Smooth muscle cell (in vitro differentiated cells): Measurements from ENCODE around the gene YPEL5. TPM values are rescaled to one million over a fixed set of nuclear protein-coding genes. Genes with fewer than 3 reads are reported as not detected.

Experiments
- DNase-seq: peaks from one replicate; lab custom pipeline; 2025; ENCODE audit not compliant: unreplicated experiment; lab: John Stamatoyannopoulos, UW
- H2AFZ ChIP-seq: fragments of 200-600 bp; sonication (generic); 2 replicates; pipeline ENCODE4 v1.6.0; 2016; ENCODE audit warnings: antibody characterized with exemption, low read depth, mild to moderate bottlenecking
- H3F3A ChIP-seq: fragments of 200-600 bp; sonication (generic); 2 replicates; pipeline ENCODE4 v1.6.0; 2017; ENCODE audit warnings: antibody characterized with exemption, low read depth
- H3K27ac ChIP-seq: fragments of 200-600 bp; sonication (generic); 2 replicates; pipeline ENCODE4 v1.5.1; 2016; ENCODE audit warnings: low read depth, mild to moderate bottlenecking
- H3K27me3 ChIP-seq: fragments of 200-600 bp; sonication (generic); 2 replicates; pipeline ENCODE4 v1.6.1; 2016; ENCODE audit warnings: low read depth, mild to moderate bottlenecking
- H3K36me3 ChIP-seq: fragments of 200-600 bp; sonication (generic); 2 replicates; pipeline ENCODE4 v1.5.1; 2016; ENCODE audit warnings: low read depth
- H3K4me1 ChIP-seq: fragments of 200-600 bp; sonication (generic); 2 replicates; pipeline ENCODE4 v1.5.1; 2016; ENCODE audit warnings: low read depth
- H3K4me2 ChIP-seq: fragments of 200-600 bp; sonication (generic); 2 replicates; pipeline ENCODE4 v1.6.0; 2016; ENCODE audit warnings: mild to moderate bottlenecking
- H3K4me3 ChIP-seq: fragments of 200-600 bp; sonication (generic); 2 replicates; pipeline ENCODE4 v1.5.1; 2016; ENCODE audit warnings: mild to moderate bottlenecking
- H3K79me2 ChIP-seq: fragments of 200-600 bp; sonication (generic); 2 replicates; pipeline ENCODE4 v1.6.0; 2016; ENCODE audit warnings: low read depth, mild to moderate bottlenecking
- H3K9ac ChIP-seq: fragments of 200-600 bp; sonication (generic); 2 replicates; pipeline ENCODE4 v1.6.0; 2016; ENCODE audit warnings: low read depth
- H3K9me3 ChIP-seq: fragments of 200-600 bp; sonication (generic); replicated peaks from 2 replicates; pipeline ENCODE4 v1.5.1; 2016; ENCODE audit warnings: low read depth
- H4K20me1 ChIP-seq: fragments of 200-600 bp; sonication (generic); 2 replicates; pipeline ENCODE4 v1.6.0; 2016; ENCODE audit warnings: low read depth
- WGBS: methylation state at CpG from one replicate; pipeline ENCODE4 v1.1.7; 2016; ENCODE audit warnings: low lambda C conversion rate; 5-methylcytosine and 5-hydroxymethylcytosine counted together
- polyA plus RNA-seq: library from polyadenylated mRNA; unstranded; fragments of >200 nt; fragmentation: Nextera tagmentation; extraction: Ambion mirVana; gene quantifications from 2 replicates; pipeline ENCODE4 v1.2.1, GENCODE V29; 2016
- total RNA-seq: library from RNA; depleted of rRNA; stranded (reverse); fragments of >200 nt; gene quantifications from 2 replicates; pipeline ENCODE4 v1.2.3, GENCODE V29; 2014
- TF ChIP-seq, protein P1 (sequence below): fragments of 200-600 bp; sonication (generic); IDR thresholded peaks from 2 replicates; pipeline ENCODE4 v1.5.1; 2017; ENCODE audit warnings: borderline replicate concordance, mild to moderate bottlenecking, antibody characterized with exemption; ENCODE audit not compliant: insufficient read depth, poor library complexity, severe bottlenecking

Gene YPEL5
- total and polyA plus RNA-seq, 2 experiments from 2014 or later: 95.7 to 155 TPM

DNA sequence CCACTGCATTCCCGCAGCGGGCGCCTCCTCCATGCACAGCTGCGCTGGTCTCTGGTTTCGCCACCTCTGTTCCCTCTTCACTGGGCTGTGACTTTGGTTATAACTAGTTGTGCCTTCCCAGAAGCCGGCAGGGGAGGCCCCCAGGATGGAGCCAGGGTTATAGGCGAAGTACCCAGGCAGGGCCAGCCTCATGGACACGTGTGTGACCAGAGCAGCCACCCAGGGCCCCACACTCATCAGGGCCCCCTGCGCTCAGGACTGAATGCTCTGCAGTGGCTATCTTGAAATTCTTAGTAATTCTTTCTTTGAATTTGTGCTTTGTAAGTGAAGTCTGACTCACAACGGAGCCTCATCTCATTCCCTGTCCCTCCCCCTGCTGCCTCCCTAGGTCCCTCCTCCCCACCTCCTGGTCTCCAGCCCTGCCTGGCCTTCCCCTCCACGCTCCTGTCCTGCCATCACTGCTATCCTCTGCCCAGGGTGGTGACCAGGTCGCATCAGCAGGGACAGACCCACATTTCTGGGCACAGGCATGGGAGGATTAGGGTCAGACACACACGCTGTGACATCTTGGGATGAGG, 46.4 kb downstream of the YPEL5 start:
- 62% methylated on average over 13 of the region's 13 CpGs for WGBS
- no peaks in the 10 kb centered on the region for H3K27me3 ChIP-seq
- TF ChIP-seq, protein P1, sequence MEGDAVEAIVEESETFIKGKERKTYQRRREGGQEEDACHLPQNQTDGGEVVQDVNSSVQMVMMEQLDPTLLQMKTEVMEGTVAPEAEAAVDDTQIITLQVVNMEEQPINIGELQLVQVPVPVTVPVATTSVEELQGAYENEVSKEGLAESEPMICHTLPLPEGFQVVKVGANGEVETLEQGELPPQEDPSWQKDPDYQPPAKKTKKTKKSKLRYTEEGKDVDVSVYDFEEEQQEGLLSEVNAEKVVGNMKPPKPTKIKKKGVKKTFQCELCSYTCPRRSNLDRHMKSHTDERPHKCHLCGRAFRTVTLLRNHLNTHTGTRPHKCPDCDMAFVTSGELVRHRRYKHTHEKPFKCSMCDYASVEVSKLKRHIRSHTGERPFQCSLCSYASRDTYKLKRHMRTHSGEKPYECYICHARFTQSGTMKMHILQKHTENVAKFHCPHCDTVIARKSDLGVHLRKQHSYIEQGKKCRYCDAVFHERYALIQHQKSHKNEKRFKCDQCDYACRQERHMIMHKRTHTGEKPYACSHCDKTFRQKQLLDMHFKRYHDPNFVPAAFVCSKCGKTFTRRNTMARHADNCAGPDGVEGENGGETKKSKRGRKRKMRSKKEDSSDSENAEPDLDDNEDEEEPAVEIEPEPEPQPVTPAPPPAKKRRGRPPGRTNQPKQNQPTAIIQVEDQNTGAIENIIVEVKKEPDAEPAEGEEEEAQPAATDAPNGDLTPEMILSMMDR: no peak
- no peaks in the 10 kb centered on the region for H3K79me2 ChIP-seq
- no peaks in the 10 kb centered on the region for H3K4me1 ChIP-seq
- peak overlapping the region; percentile 57 for H2AFZ ChIP-seq
- no peaks in the 10 kb centered on the region for H4K20me1 ChIP-seq
- no peak for DNase-seq
- no peaks in the 10 kb centered on the region for H3K36me3 ChIP-seq
- H3F3A ChIP-seq: no peaks in the 10 kb centered on the region
- no peaks in the 10 kb centered on the region for H3K9me3 ChIP-seq
- H3K9ac ChIP-seq: no peak overlapping the region
- H3K27ac ChIP-seq: peak overlapping the region; percentile 35
- no peak overlapping the region for H3K4me3 ChIP-seq
- no peak overlapping the region for H3K4me2 ChIP-seq

DNA sequence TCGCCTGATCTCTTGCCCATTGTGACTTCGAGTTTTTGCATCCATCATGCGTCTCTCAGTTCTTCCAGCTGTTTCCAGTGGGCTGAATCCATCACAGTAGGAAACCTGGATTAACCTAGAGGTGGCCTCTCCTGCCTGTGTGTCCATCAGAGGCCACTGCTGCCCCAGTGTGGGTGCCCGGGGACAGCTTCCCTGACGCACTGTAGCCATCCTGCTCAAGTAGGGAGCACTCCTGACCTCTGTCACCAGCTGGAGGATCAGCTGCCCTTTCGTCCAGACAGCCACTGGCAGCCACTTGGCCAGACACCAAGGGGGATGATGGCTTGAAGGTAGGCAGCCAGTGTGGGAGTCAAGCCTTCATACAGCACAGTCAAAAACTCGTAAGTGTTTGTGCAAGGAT, 47.6 kb downstream of the YPEL5 start:
- H3K4me2 ChIP-seq: no peak overlapping the region
- H3F3A ChIP-seq: no peaks in the 10 kb centered on the region
- no peak overlapping the region for H3K27ac ChIP-seq
- no peak overlapping the region for H2AFZ ChIP-seq
- H3K4me3 ChIP-seq: no peak overlapping the region
- WGBS: 90% methylated on average over 7 of the region's 7 CpGs
- H3K79me2 ChIP-seq: no peaks in the 10 kb centered on the region
- DNase-seq: no peak
- H3K36me3 ChIP-seq: no peaks in the 10 kb centered on the region
- H4K20me1 ChIP-seq: no peaks in the 10 kb centered on the region
- no peak overlapping the region for H3K9ac ChIP-seq
- H3K4me1 ChIP-seq: no peaks in the 10 kb centered on the region
- TF ChIP-seq, protein P1: no peak
- no peaks in the 10 kb centered on the region for H3K9me3 ChIP-seq
- H3K27me3 ChIP-seq: no peaks in the 10 kb centered on the region

DNA sequence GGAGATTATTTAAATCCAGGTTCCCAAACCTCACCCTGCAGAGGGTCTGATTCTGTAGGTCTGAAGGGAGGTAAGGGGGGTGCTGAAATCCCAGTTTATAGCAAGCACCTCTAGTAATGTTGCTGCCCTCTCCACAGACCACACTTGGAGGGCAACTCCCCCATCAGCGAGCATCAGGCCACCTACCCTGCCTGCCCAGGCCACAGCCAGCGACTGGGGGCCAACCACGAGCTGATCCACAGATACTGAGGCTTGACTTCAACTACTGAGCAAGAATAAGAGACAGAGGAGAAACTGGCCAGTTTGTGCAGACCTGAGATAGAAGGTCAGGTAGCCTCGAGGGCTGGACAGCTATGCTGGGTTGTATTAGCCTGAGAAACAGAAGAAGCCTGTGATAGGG, 48.2 kb downstream of the YPEL5 start:
- WGBS: 87% methylated on average over 4 of the region's 4 CpGs
- H3K9me3 ChIP-seq: no peaks in the 10 kb centered on the region
- H3K27me3 ChIP-seq: no peaks in the 10 kb centered on the region
- H3K9ac ChIP-seq: no peak overlapping the region
- no peaks in the 10 kb centered on the region for H3K4me1 ChIP-seq
- no peaks in the 10 kb centered on the region for H4K20me1 ChIP-seq
- no peak overlapping the region for H3K27ac ChIP-seq
- H3K4me2 ChIP-seq: no peak overlapping the region
- H3K36me3 ChIP-seq: no peaks in the 10 kb centered on the region
- no peak overlapping the region for H2AFZ ChIP-seq
- no peaks in the 10 kb centered on the region for H3F3A ChIP-seq
- no peaks in the 10 kb centered on the region for H3K79me2 ChIP-seq
- no peak for DNase-seq
- H3K4me3 ChIP-seq: no peak overlapping the region
- TF ChIP-seq, protein P1: no peak

DNA sequence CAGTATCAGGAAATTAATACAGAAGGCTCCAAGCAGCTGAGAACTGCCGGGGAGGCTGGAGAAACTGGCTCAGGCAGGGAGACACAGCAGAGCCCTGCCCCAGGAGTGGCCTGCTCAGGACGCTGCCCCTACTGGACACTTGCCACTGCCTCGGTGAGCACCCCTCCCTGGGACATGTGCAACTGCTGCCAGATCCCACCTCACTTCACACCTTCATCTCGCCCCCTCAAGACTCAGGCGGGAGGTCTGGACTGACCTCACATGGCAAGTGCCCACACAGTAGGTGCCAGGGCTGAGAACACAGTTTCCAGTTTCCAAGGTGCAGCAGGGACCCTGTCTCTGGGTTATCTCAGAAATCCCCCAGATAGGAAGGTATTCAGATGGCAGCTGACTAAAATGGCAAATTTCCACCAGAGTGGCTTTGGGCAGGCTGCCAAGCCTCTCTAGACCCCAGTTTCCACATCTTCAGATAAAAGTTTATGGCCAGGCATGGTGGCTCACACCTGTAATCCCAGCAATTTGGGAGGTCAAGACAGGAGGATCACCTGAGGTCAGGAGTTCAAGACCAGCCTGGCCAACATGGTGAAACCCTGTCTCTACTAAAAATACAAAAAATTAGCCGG, 50.9 kb downstream of the YPEL5 start:
- Histone ChIP-seq H3K36me3 (no peaks in the 10 kb centered on the region), H2AFZ (no peak overlapping the region), H3K4me3 (no peak overlapping the region), H3K4me2 (no peak overlapping the region), H3K9me3 (no peaks in the 10 kb centered on the region), H3F3A (no peaks in the 10 kb centered on the region), H3K27ac (no peak overlapping the region), H4K20me1 (no peaks in the 10 kb centered on the region), H3K4me1 (no peaks in the 10 kb centered on the region), H3K79me2 (no peaks in the 10 kb centered on the region), H3K27me3 (no peaks in the 10 kb centered on the region), H3K9ac (no peak overlapping the region)
- no peak for DNase-seq
- WGBS: 84% methylated on average over 6 of the region's 6 CpGs
- TF ChIP-seq, protein P1: no peak
